NCI-H1105 (cell line): ENCODE measurements around the gene LSM14A.
"Not testable (repeated sequence)": the region's sequence is repeated elsewhere in the genome, so short reads cannot be mapped to it uniquely, and the experiment has no call there.

Source experiments
- DNase-seq: peaks from one replicate; lab custom pipeline; 2025; lab: John Stamatoyannopoulos, UW

LSM14A gene

DNA sequence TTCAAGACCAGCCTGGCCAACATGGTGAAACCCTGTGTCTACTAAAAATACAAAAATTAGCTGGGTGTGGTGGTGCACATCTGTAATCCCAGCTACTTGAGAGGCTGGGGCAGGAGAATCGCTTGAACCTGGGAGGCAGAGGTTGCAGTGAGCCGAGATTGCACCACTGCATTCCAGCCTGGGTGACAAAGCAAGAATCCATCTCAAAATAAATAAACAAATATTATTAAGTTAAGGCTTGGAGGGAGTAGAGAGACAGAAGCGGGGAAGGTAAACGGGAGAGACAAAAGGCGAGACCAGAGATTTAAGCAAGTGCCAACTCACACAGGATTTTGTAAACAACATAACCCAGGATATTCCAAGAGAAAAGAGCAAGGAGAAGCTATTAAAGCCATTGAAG, 12.8 kb upstream of the LSM14A start:
- DNase-seq = not testable (repeated sequence)

DNA sequence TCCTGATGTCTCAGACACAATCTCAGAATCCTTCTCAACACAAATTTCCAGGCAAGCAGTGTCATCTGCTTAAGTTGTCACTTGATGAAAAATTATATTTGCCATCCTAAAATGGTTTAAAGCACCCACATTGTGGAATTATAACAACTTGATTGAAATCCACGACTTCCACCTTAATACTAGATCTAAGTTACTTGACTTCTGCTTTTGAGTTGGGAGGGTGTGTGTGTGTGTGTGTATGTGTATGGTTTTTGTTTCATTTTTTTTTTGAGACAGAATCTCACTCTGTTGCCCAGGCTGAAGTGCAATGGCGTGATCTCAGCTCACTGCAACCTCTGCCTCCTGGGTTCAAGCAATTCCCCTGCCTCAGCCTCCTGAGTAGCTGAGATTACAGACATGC, 10.4 kb upstream of the LSM14A start:
- DNase-seq = not testable (repeated sequence)

DNA sequence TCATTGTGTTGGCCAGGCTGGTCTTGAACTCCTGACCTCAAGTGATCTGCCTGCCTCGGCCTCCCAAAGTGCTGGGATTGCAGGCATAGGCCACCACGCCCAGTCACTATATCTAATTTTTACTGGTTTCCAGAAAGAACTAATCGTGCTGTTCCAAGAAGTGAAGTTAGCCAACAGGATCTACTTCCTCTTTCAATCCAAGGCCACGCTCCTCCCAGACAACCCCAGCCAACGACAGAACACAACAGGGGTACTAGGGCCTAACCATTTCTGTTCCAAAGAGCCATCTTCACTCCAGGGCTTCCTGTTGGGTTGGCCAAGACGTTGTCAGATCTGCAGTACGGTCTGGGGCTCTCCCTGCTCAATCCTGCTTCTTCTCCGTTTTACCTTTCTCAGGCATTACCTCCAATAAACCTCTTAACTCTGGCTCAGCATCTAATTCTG, 7.0 kb upstream of the LSM14A start:
- no peak for DNase-seq

DNA sequence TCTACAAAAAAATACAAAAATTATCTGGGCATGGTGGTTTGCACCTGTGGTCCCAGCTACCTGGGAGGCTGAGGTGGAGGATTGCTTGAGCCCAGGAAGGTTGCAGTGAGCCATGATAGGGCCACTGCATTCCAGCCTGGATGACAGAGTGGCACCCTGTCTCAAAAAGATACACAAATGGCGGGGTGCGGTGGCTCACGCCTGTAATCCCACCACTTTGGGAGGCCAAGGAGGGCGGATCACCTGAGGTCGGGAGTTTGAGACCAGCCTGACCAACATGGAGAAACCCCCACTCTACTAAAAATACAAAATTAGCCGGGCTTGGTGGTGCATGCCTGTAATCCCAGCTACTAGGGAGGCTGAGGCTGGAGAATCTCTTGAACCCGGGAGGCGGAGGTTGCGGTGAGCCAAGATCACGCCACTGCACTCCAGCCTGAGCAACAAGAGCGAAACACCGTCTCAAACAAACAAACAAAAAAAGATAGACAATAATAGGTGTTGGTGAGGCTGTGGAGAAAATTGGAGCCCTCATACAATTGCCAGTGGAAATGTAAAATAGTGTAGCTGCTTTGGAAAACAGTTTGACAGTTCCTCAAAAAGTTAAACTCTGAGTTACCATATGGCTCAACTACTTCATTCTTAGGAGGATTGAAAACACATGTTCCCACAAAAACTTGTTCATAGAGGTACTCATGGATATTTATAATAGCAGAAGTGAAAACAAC, 2.7 kb upstream of the LSM14A start:
- DNase-seq = not testable (repeated sequence)

DNA sequence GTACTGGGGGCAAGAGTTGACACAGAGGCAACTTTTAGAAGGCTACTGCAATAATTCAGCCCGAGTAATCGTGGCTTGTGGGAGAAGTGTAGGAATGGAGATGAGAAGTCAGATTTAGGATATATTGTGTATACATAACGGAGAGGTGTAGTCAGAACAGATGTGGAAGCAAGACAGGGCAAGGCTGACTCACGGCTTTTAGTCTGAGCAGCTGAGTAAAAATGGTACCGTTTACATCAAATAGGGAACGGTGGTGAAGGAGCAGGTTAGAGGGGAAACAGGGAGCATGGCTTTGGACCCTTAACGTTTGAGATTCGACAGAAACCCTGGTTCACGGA, 796 bp upstream of the LSM14A start:
- no peak for DNase-seq

DNA sequence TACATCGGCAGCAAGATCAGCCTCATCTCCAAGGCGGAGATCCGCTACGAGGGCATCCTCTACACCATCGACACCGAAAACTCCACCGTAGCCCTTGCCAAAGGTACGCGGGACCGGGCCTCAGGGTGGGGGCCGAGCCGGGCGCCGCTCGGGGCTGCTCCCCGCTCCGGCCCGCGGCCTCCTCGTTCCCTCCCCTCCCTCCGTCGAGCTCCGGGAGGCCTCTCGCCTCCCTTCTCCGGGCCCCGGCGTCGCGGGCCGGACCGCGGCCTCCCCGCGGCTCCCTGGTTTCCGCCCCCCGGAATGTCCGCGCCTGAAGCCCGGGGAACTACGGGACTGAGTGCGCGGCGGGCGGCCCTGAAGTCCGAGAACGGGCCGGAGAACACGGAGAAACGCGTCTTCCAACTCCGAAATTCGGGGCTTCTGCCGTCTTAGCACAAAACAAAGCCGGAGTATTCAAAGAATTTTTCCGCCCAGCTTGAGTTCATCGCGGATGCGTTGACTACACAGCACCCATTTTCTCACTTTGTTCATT, 423 bp downstream of the LSM14A start:
- no peak for DNase-seq

DNA sequence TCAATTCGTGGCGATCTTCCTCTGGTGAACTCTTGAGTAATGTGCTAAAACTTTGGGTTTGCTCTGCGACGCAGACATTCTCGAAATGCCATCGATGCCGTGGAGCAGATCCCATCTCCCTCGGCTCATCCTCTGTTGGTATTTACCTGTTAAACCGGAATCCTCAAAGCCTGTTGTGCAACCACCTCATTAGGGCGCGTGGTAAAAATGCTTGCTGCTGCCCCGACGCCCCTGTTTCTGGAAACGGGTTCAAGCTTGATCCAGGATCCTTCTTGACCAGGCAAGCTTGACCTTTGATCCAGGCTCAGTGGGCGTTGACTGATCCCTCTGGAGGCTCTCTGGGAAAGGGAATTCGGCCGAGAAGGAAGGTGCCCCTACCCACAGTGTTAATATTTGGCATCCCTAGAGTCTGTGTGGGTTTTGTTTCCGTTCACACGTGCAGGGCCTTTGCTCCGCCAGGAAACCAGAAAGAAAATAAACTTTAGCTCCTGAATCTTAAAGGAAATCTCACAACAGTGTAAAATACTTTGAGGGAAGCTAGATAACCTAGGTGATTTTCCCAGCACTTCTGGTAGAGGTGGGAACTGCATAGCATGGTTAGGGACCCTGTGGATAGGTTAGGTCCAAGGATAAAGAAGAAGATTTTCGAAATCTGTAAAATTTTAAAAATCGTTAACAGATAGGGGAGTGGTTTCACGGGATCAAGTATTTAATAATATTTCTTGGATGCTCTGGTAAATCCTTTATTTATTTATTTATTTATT, 1.1 kb downstream of the LSM14A start:
- DNase-seq = no peak

DNA sequence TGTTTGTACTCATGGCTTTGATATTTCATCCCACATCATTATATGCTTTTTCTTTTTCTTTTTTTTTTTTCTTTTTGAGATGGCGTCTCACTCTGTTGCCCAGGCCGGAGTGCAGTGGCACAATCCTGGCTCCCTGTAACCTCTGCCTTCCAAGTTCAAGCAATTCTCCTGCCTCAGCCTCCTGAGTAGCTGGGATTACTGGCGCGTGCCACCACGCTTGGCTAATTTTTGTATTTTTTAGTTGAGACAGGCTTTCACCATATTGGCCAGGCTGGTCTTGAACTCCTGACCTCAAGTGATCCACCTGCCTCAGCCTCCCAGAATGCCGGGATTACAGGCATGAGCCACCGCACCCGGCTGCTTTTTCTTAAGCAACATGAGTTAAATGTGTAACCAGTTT, 2.9 kb downstream of the LSM14A start:
- not testable (repeated sequence) for DNase-seq

DNA sequence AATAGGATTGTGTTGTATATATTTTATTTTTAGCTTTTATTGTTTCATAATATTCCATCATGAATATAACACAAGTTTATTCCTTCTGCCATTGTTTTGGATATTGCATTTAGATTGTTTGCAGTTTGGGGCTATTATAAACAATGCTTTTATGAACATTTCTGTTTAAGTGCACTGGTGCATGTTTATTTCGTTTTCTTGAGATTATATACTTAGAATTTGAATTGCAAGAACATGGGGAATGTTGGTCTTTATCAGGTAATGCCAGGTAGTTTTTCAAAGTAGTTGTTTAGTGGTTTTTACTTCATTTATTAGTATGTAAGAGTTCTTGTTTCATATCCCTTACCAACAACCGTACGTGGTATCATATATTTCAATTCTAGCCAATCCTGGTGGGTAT, 4.3 kb downstream of the LSM14A start:
- DNase-seq = no peak

DNA sequence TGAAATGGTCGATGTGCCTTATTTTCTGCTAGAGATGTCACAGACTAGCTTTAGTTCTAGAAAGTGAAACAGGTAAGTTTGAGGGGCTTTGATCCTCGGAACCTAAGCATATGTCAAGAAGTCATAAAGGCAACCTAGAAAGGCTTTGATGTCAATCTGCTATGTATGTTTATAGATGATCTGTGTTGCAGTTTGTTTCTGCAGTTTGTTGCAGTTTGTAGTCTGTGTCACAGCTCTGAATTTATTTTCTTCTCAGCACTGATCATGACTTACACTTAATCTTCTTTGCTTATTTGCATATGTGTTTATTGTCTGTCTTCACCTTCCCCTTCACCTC, 5.9 kb downstream of the LSM14A start:
- no peak for DNase-seq

DNA sequence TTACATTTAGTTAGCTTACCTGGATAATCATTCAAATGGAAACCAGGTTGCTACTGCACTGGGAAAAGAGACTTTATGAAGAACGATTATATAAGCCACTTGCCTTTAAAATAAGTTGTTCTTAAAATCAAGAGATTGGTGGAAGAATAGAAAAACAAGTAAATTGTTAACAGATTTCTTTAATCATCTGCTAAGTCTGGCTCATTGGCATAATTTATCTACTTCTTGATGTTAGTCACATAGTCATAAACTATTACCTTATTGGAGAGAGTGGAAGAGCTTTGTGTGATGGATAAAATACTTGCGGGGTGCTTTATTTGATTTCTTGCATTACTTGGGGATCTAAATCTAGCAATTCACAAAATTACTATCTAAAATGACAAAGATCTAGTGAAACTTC, 6.8 kb downstream of the LSM14A start:
- DNase-seq = no peak

DNA sequence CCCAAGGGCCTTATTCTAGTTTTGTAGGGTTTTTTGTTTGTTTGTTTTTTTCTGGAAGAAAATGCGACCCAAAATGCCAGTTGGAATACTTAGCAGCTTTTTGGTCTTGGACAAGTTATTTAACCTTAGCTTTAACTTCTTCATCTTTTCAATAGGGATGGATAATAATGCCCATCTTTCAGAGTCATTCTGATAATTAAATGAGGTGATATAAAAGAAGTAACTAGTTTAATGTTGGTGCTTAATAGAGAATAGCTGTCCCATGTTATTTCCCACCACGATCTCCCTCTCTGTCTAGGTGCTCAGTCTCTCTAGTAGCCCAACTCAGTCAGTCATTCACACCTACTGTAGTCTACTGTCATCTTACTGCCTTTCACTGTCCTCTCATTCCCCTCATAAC, 8.0 kb downstream of the LSM14A start:
- no peak for DNase-seq

DNA sequence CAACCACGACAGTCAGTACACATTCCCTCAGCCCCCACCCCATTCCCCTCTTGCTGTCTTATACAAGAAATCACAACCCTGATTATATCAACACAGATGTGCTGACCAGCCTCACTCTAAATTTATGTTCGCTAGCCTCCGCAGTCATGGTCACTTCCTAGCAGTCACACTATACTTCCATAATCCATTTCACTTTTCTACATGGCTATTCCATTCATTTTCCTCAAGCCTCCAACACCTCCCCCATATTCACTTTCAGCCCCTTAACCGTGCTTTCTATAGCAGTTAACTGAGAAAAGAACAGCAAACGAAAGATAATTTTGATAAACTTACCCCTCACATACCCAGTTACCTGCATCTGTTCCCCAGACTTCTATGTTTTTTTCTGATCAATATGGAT, 8.4 kb downstream of the LSM14A start:
- DNase-seq = no peak

DNA sequence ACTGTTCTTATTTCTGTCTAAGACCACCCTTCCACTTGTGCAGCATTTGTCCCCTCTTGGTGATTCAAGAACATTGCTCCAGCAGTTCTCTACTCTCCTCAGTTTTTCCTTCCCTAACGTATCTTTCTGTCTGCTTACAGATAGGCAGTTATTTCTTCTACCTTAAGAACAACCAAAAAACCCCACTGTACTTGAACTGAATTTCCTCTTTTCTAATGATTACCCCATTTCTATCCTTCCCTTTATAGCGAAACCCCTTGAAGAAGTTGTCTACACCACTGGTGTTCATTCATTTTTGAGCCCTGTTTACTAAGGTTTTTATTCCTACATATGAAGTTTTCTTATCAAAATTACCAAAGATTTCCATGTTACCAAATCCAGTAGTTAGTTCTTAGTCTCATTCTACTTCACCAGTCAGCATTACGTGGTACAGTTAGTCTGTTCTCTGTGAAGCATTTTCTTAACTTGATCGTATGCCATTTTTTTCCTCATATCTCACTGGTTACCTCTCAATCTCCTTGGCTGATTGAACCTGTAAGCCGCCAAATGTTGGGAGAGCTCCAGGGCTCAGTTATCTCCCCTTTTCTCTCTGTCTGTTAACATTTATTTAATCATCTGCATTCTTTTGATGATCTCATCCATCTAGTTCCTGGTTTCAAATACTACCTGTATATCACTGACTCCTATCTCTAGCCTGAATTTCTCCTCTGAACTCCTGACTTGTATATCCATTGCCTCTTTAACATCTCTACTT, 9.0 kb downstream of the LSM14A start:
- no peak for DNase-seq

DNA sequence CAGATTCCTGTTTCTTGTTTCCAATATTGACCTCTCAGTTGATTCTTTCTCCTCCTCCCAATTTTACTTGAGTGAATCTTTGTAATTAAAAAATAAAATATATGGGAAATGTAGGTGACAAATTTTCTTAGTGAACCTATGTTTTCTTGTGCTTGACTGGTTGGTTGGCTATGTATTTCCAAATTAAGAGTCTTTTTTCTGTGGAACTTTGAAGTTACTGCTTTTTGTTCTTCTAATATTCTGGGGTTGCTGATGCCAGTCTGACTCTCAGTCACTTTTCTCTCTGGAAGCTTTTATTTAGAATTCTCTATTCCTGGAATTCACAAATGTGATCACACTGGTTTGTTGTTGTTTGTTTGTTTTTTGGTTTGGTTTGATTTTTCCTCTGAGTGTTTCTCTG, 9.8 kb downstream of the LSM14A start:
- DNase-seq = no peak

DNA sequence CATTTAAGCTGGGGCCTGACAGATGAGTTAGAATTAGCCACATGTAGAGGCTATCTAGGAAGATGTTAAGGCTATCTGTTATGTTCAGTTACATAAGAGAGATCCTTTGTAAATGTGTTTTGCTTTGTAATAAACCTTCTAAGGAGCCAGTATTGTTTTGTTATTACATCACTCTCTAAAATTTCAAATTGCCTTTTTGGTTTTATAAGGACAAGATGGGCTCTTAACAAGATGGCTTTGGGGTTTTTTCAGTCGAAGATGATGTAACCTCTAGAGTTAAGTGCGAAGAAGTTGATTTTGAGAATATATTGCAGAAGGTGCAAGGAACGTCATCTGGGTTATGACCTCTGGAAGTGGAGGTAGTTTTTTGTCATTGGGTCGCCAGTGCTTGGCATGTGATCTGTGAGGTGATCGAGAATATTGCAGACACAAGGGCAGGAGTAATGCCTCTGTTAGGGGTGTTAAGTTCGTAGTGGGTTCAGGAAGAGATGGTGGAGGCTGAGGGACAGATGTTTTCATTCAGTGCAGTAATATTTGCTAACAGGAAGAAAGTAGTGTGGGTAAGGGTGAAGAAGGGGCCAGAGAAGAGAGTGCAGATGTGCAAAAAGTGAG, 12.7 kb downstream of the LSM14A start:
- DNase-seq = no peak

DNA sequence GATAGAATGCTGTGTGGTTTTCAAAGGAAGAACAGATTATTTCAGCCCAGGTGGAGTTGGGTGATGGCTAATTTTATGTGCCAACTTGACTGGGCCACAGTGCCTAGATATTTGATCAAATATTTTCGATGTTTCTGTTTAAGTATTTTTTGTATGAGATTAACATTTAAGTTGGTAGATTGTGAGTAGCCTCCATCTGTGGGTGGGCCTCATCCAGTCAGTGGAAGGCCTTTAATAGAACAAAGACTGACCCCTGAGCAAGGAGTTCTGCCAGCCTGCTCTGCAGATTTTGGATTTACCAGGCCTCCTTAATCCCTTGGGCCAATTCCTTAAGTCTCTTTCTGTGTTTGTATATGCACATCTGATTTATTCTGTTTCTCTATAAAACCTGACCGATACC, 13.9 kb downstream of the LSM14A start:
- no peak for DNase-seq

DNA sequence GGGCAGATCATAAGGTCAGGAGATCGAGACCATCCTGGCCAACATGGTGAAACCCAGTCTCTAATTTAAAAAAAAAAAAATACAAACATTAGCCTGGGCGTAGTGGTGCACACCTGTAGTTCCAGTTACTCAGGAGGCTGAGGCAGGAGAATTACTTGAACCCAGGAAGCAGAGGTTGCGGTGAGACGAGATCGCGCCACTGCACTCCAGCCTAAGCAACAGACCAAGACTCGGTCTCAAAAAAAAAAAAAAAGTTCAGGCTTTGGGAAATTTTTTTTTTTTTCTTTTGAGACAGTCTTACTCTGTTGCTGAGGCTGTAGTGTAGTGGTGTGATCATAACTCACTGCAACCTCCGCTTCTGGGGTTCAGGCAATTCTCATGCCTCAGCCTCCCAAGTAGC, 14.7 kb downstream of the LSM14A start:
- DNase-seq = no peak

DNA sequence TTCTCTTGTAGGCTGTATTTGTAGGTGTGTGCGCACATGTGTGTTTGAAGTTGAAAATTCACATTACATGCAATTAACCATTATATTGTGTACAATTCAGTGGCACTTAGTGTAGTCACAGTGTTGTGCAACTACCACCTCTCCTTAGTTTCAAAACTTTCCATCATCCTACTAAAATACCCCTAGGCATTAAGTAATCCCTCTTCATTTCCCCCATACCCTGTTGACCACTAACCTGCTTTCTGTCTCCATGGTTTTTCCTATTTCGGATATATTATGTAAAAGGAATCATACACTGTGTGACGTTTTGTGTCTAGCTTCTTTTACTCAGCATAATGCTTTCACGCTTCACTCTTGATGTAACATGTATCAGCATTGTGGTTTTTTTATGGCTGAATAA, 16.1 kb downstream of the LSM14A start:
- DNase-seq = no peak

DNA sequence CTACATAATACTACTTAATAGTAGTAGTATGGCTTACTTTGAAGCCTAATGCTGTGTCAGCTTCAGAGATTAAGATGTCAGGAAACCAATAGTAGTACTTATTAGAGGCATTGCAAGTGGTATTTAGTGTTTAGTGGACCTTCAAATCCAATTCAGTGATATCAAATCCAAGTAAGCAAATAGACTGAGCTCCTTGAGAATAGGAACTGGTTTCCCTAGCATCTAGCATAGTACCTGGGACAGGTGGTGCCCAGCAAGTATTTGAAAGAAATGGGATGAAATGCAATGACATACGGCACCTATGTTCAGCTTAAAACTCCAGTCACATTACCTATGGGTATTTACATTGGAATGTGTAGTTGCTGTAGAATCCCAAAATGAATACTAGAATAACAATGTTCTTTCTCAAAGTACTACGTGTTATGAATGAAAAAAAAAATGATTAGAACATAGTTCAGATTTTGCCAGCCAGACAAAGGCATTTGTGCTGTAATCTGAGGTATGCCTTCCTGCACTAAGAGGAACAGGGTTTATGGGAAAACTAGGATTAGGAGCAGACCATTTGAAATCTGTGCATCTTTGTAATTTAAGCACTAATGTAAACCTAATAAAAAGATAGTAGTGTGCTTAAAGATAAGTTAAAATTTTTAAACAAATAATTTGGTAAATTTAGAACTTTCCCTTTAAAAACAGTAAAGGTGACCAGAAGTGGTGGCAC, 17.1 kb downstream of the LSM14A start:
- no peak for DNase-seq

DNA sequence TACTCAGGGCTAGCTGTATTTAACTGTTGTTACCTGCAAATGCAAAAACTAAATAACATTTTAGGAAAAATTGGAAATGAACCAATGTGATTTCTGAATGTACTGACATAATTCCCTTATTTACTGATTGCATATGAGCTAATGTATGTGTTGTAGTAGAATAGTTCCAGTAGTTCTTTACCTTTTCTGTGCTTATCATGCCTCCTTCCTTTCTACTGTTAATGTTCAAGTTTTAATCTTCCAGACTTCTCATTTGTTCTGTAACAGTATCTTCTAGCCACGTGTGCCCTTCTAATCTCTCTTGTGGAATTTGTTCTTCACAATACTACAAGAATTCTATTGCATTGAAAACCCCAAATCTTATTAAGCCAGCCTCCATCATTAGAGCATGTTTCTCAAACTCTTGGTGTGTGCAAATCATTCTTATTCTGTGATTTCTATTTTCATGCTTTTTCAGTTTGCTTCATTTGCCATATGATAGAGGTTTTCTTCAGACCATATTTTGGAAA, 17.7 kb downstream of the LSM14A start:
- DNase-seq = no peak
